H9 (cell line): Measurements from ENCODE around the gene ADAMTS18. TPM values are rescaled to one million over a fixed set of nuclear protein-coding genes. Genes with fewer than 3 reads are reported as not detected.

Experiments used
- DNase-seq: peaks from one replicate; pipeline ENCODE4 v3.0.0-alpha.2; 2017
- H2AFZ ChIP-seq: one replicate; pipeline ENCODE4 v1.6.1; 2013; ENCODE audit warnings: mild to moderate bottlenecking, low read length, control low read depth, moderate library complexity
- H2AK5ac ChIP-seq: 2 replicates; pipeline ENCODE4 v1.6.1; 2013; ENCODE audit warnings: low read length, control low read depth, mixed read lengths; ENCODE audit not compliant: insufficient read length
- H2BK120ac ChIP-seq: one replicate; pipeline ENCODE4 v1.6.1; 2013; ENCODE audit warnings: low read depth, mild to moderate bottlenecking, low read length, control low read depth, inconsistent platforms; ENCODE audit not compliant: poor library complexity, severe bottlenecking
- H2BK12ac ChIP-seq: 2 replicates; pipeline ENCODE4 v1.6.1; 2013; ENCODE audit warnings: low read length, control low read depth, mixed read lengths, low read depth; ENCODE audit not compliant: insufficient read length
- H2BK15ac ChIP-seq: 2 replicates; pipeline ENCODE4 v1.6.1; 2013; ENCODE audit warnings: low read depth, low read length, control low read depth
- H2BK20ac ChIP-seq: one replicate; pipeline ENCODE4 v1.6.1; 2013; ENCODE audit warnings: low read depth, mild to moderate bottlenecking, low read length, control low read depth, inconsistent platforms; ENCODE audit not compliant: poor library complexity, severe bottlenecking
- H2BK5ac ChIP-seq: 2 replicates; pipeline ENCODE4 v1.6.1; 2013; ENCODE audit warnings: low read length, control low read depth, mixed read lengths; ENCODE audit not compliant: insufficient read length
- H3K14ac ChIP-seq: 2 replicates; pipeline ENCODE4 v1.6.1; 2013; ENCODE audit warnings: low read length, control low read depth; ENCODE audit not compliant: insufficient read depth
- H3K18ac ChIP-seq: 2 replicates; pipeline ENCODE4 v1.6.1; 2013; ENCODE audit warnings: low read depth, mild to moderate bottlenecking, mixed read lengths, low read length, control low read depth; ENCODE audit not compliant: insufficient read length
- H3K23ac ChIP-seq: 2 replicates; pipeline ENCODE4 v1.6.1; 2013; ENCODE audit warnings: low read length, control low read depth, mixed read lengths, low read depth; ENCODE audit not compliant: insufficient read length
- H3K23me2 ChIP-seq: 2 replicates; pipeline ENCODE4 v1.6.1; 2013; ENCODE audit warnings: low read depth, mild to moderate bottlenecking, mixed read lengths, low read length, control low read depth; ENCODE audit not compliant: insufficient read length, poor library complexity, severe bottlenecking
- H3K27ac ChIP-seq: 2 replicates; pipeline ENCODE4 v1.5.1; 2013; ENCODE audit warnings: low read length, control low read depth, mixed read lengths, low read depth; ENCODE audit not compliant: insufficient read length
- H3K27me3 ChIP-seq: 2 replicates; pipeline ENCODE4 v1.6.1; 2013; ENCODE audit warnings: low read length, control low read depth, inconsistent platforms; ENCODE audit not compliant: insufficient read depth
- H3K4ac ChIP-seq: 2 replicates; pipeline ENCODE4 v1.6.1; 2013; ENCODE audit warnings: low read depth, mild to moderate bottlenecking, control low read depth, inconsistent platforms, low read length, moderate library complexity
- H3K4me1 ChIP-seq: 2 replicates; pipeline ENCODE4 v1.6.1; 2013; ENCODE audit warnings: low read length, control low read depth, inconsistent platforms; ENCODE audit not compliant: insufficient read depth
- H3K4me2 ChIP-seq: 2 replicates; pipeline ENCODE4 v1.6.1; 2013; ENCODE audit warnings: low read length, control low read depth, mixed read lengths; ENCODE audit not compliant: insufficient read length, insufficient read depth
- H3K56ac ChIP-seq: 2 replicates; pipeline ENCODE4 v1.6.1; 2013; ENCODE audit warnings: low read depth, mild to moderate bottlenecking, mixed read lengths, low read length, control low read depth; ENCODE audit not compliant: insufficient read length
- H3K79me1 ChIP-seq: 2 replicates; pipeline ENCODE4 v1.6.1; 2013; ENCODE audit warnings: low read depth, mild to moderate bottlenecking, moderate library complexity, low read length, control low read depth, inconsistent platforms; ENCODE audit not compliant: insufficient read depth, poor library complexity, severe bottlenecking
- H3K79me2 ChIP-seq: 2 replicates; pipeline ENCODE4 v1.6.1; 2013; ENCODE audit warnings: low read length, control low read depth, inconsistent platforms; ENCODE audit not compliant: insufficient read depth
- H3K9ac ChIP-seq: 2 replicates; pipeline ENCODE4 v1.6.1; 2013; ENCODE audit warnings: low read length, control low read depth, mixed read lengths; ENCODE audit not compliant: insufficient read length; ENCODE audit errors: extremely low read depth
- H3K9me3 ChIP-seq: one replicate; pipeline ENCODE4 v1.6.1; 2013; ENCODE audit warnings: low read depth, low read length, inconsistent platforms; ENCODE audit not compliant: control insufficient read depth
- H3T11ph ChIP-seq: one replicate; pipeline ENCODE4 v1.6.1; 2013; ENCODE audit warnings: mild to moderate bottlenecking, low read length, control low read depth, inconsistent platforms
- H4K20me1 ChIP-seq: one replicate; pipeline ENCODE4 v1.6.1; 2013; ENCODE audit not compliant: control insufficient read depth, insufficient read length, insufficient read depth
- H4K5ac ChIP-seq: 2 replicates; pipeline ENCODE4 v1.6.1; 2013; ENCODE audit warnings: low read depth, mild to moderate bottlenecking, mixed read lengths, low read length, control low read depth; ENCODE audit not compliant: insufficient read length
- H4K8ac ChIP-seq: replicated peaks from 2 replicates; pipeline ENCODE4 v1.6.1; 2013; ENCODE audit warnings: low read length, control low read depth, mixed read lengths, low read depth; ENCODE audit not compliant: insufficient read length
- H4K91ac ChIP-seq: 2 replicates; pipeline ENCODE4 v1.6.1; 2013; ENCODE audit warnings: low read depth, mild to moderate bottlenecking, moderate library complexity, mixed read lengths, low read length, control low read depth; ENCODE audit not compliant: insufficient read length
- H3K27ac Mint-ChIP-seq, 3 experiments: 2 replicates in 2 of 3; 3 replicates in 1 of 3; pipeline ENCODE4 v1.8.0; 2020 to 2021; ENCODE audit warnings: mixed read lengths in 3 of 3, mild to moderate bottlenecking in 1 of 3, moderate library complexity in 1 of 3
- H3K27me3 Mint-ChIP-seq: 2 replicates; pipeline ENCODE4 v1.8.0; 2021; ENCODE audit warnings: low read depth, mild to moderate bottlenecking, moderate library complexity, mixed read lengths
- H3K36me3 Mint-ChIP-seq, 3 experiments: 2 replicates in 2 of 3; 3 replicates in 1 of 3; pipeline ENCODE4 v1.8.0; 2020 to 2021; ENCODE audit warnings: low read depth in 3 of 3, mixed read lengths in 3 of 3; ENCODE audit not compliant: insufficient read depth in 1 of 3
- H3K4me1 Mint-ChIP-seq, 2 experiments: 2 replicates each; pipeline ENCODE4 v1.8.0; 2020; ENCODE audit warnings: mixed read lengths in 2 of 2
- H3K4me3 Mint-ChIP-seq, 2 experiments: 2 replicates in 1 of 2; 3 replicates in 1 of 2; pipeline ENCODE4 v1.8.0; 2020 to 2021; ENCODE audit warnings: mild to moderate bottlenecking in 2 of 2, mixed read lengths in 2 of 2, moderate library complexity in 1 of 2
- H3K9me3 Mint-ChIP-seq, 2 experiments: 2 replicates in 1 of 2; 3 replicates in 1 of 2; pipeline ENCODE4 v1.8.0; 2020; ENCODE audit warnings: mild to moderate bottlenecking in 2 of 2, mixed read lengths in 2 of 2, moderate library complexity in 1 of 2
- CTCF ChIP-seq: fragments of 200-600 bp; sonication (generic); conservative IDR thresholded peaks from 3 replicates; pipeline ENCODE4 v1.8.0; 2021; ENCODE audit warnings: antibody characterized with exemption, mild to moderate bottlenecking
- WGBS: extraction: QIAGEN DNeasy Blood & Tissue Kit; methylation state at CpG from one replicate; pipeline ENCODE4 v1.1.7; 2013; ENCODE audit warnings: missing lambda C conversion rate, low lambda C conversion rate, mixed read lengths; ENCODE audit not compliant: insufficient read length; ENCODE audit errors: extremely low coverage; 5-methylcytosine and 5-hydroxymethylcytosine counted together
- total RNA-seq: library from RNA; stranded (reverse); gene quantifications from 2 replicates; pipeline ENCODE4 v1.2.1, GENCODE V29; 2021

The ADAMTS18 gene
- total RNA-seq, 1 experiment from 2014 or later = 0.07 TPM

GRCh38 chr16:77317059-77317458, 117.8 kb downstream of the ADAMTS18 start:
- H4K91ac ChIP-seq = no peak overlapping the region
- H3K18ac ChIP-seq = no peak overlapping the region
- H2AFZ ChIP-seq = no peak overlapping the region
- no peaks in the 10 kb centered on the region for H3K79me2 ChIP-seq
- Mint-ChIP-seq H3K27me3 (no peaks in the 10 kb centered on the region; the same call in 1 of the 2 replicates), H3K4me1 (no peaks in the 10 kb centered on the region; a peak in 2 of 4 replicates), H3K36me3 (no peaks in the 10 kb centered on the region), H3K27ac (no peak overlapping the region), H3K9me3 (no peaks in the 10 kb centered on the region), H3K4me3 (no peak overlapping the region)
- no peak overlapping the region for H4K8ac ChIP-seq
- no peaks in the 10 kb centered on the region for H3K79me1 ChIP-seq
- no peak overlapping the region for H4K5ac ChIP-seq
- H2BK20ac ChIP-seq = no peak overlapping the region
- H3K27ac ChIP-seq = no peak overlapping the region
- no peak overlapping the region for H2BK120ac ChIP-seq
- no peaks in the 10 kb centered on the region for H3K27me3 ChIP-seq
- H3K9me3 ChIP-seq = no peaks in the 10 kb centered on the region
- no peak overlapping the region for H3K56ac ChIP-seq
- no peak overlapping the region for H3K23ac ChIP-seq
- no peak overlapping the region for H3K14ac ChIP-seq
- H3K4ac ChIP-seq = no peak overlapping the region
- no peak overlapping the region for H2AK5ac ChIP-seq
- H4K20me1 ChIP-seq = no peaks in the 10 kb centered on the region
- no peak for TF ChIP-seq CTCF
- H2BK12ac ChIP-seq = no peak overlapping the region
- H2BK15ac ChIP-seq = no peak overlapping the region
- H3K23me2 ChIP-seq = no peaks in the 10 kb centered on the region
- DNase-seq = no peak
- H2BK5ac ChIP-seq = no peak overlapping the region
- H3K4me1 ChIP-seq = no peaks in the 10 kb centered on the region
- H3K9ac ChIP-seq = no peak overlapping the region
- no peak overlapping the region for H3K4me2 ChIP-seq
- no peak overlapping the region for H3T11ph ChIP-seq
- no CpG with 5 or more reads among the region's 2 CpGs for WGBS
